Measurements from ENCODE around the gene USP6NL. TPM values are rescaled to one million over a fixed set of nuclear protein-coding genes. Genes with fewer than 3 reads are reported as not detected.

Gene USP6NL
- total RNA-seq, 1 donor from 2014 or later: 20.0 TPM

DNA sequence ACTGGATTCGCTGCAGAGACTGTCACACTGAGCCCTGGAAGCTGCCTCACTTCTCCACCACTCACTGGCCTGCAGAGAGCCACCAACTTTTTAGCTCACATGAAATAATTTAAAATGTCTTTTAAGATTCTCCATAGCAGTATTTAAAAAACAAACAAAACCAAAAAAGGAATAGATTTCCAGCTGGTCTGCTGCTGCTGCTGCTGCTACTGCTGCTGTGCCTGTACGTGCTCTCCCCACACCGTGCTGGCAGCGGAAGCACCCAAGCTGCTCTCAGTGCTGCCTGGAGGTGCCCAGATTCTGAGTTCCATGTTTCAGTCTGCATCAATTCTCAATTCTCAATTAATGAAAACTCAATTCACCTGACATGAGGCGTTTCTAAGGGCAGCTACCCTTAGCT, 146.0 kb downstream of the USP6NL start:
- H3K27me3 ChIP-seq (ENCODE audit: low read depth): no peaks in the 10 kb centered on the region
- H3K4me1 ChIP-seq: no peaks in the 10 kb centered on the region
- ATAC-seq (no peak), DNase-seq (no peak)
- H3K9me3 ChIP-seq: no peaks in the 10 kb centered on the region
- peaks cover 42% of the 10 kb centered on the region for H3K36me3 ChIP-seq
- H3K27ac ChIP-seq: no peak overlapping the region
- TF ChIP-seq, protein P1, sequence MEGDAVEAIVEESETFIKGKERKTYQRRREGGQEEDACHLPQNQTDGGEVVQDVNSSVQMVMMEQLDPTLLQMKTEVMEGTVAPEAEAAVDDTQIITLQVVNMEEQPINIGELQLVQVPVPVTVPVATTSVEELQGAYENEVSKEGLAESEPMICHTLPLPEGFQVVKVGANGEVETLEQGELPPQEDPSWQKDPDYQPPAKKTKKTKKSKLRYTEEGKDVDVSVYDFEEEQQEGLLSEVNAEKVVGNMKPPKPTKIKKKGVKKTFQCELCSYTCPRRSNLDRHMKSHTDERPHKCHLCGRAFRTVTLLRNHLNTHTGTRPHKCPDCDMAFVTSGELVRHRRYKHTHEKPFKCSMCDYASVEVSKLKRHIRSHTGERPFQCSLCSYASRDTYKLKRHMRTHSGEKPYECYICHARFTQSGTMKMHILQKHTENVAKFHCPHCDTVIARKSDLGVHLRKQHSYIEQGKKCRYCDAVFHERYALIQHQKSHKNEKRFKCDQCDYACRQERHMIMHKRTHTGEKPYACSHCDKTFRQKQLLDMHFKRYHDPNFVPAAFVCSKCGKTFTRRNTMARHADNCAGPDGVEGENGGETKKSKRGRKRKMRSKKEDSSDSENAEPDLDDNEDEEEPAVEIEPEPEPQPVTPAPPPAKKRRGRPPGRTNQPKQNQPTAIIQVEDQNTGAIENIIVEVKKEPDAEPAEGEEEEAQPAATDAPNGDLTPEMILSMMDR (IDR thresholded peaks at IDR 0.05): no peak
- no peak overlapping the region for H3K4me3 ChIP-seq
- intact Hi-C loops (cut with DNase I): no loop called here

DNA sequence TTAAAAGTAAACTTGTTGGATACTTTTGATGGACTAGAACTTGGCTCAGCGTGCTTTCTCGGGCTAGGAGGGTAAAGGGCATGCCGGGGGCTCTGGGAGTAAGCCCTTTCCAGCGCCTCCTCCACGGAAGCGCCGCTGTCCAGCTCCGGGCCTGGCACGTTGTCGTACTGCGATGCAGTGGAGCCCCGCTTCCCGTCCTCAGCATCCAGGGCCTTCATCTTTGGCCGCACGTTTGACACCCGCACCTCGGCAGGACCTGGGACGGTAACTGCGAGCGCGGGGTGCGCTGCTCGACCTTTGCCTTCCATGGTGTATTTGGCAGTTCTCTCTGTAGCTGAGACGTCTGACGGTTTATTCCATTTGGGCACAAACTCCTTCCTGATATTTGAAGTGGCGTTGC, 148.3 kb downstream of the USP6NL start:
- Histone ChIP-seq H3K36me3 (peaks cover 44% of the 10 kb centered on the region), H3K4me1 (no peaks in the 10 kb centered on the region), H3K4me3 (no peak overlapping the region), H3K27me3 (ENCODE audit: low read depth) (no peaks in the 10 kb centered on the region), H3K9me3 (no peaks in the 10 kb centered on the region), H3K27ac (no peak overlapping the region)
- intact Hi-C loops (cut with DNase I): no loop called here
- ATAC-seq (no peak), DNase-seq (no peak)
- TF ChIP-seq, protein P1 (IDR thresholded peaks at IDR 0.05): no peak

GRCh38 chr10:11462071-11462470, 149.4 kb downstream of the USP6NL start:
- Histone ChIP-seq H3K27me3 (ENCODE audit: low read depth) (no peaks in the 10 kb centered on the region), H3K9me3 (no peaks in the 10 kb centered on the region), H3K27ac (no peak overlapping the region), H3K36me3 (peaks cover 44% of the 10 kb centered on the region), H3K4me1 (no peaks in the 10 kb centered on the region), H3K4me3 (no peak overlapping the region)
- TF ChIP-seq, protein P1 (IDR thresholded peaks at IDR 0.05): no peak
- intact Hi-C loops (cut with DNase I): no loop called here
- ATAC-seq (no peak), DNase-seq (no peak)

- intact Hi-C loops (cut with DNase I): no loop called here
- H3K4me3 ChIP-seq: no peak overlapping the region
These were observed 154.1 kb downstream of the USP6NL start for GRCh38 chr10:11457336-11457735.

DNA sequence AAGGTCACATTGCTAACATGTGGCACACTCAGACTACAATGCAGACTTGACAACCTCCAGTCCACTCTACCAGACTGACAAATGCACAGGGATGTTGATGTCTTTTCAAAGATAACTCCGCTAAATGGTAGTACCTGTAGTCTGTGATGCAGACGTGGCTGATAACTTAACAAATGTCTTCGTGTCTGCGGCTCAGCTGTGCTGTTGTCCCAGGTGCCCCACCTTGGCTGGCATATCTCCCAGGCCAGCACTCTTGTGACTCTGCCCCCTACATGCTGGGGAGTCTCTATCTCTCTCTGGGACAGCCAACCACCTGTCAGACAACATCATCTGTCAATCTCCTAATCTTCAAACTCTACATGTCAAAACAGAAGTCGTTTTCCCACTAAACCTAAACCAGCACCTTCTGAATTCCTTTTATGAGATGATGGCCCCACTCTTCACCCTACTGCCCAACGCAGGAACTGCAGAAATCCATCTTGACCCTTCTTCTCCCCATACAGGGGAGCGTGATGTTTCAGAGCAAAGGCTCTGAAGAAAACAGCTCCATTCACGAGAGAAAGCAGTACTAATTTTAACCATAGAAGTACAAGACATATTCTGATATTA, 156.4 kb downstream of the USP6NL start:
- peaks cover 6% of the 10 kb centered on the region for H3K36me3 ChIP-seq
- intact Hi-C loops (cut with DNase I): no loop called here
- no peaks in the 10 kb centered on the region for H3K4me1 ChIP-seq
- H3K27ac ChIP-seq: no peak overlapping the region
- ATAC-seq (no peak), DNase-seq (no peak)
- H3K4me3 ChIP-seq: no peak overlapping the region
- TF ChIP-seq, protein P1 (IDR thresholded peaks at IDR 0.05): no peak
- H3K9me3 ChIP-seq: no peaks in the 10 kb centered on the region
- no peaks in the 10 kb centered on the region for H3K27me3 ChIP-seq (ENCODE audit: low read depth)

More at GRCh38 chr10:11457336-11457735, 154.1 kb downstream of the USP6NL start:
- Histone ChIP-seq H3K27ac (no peak overlapping the region), H3K36me3 (peaks cover 16% of the 10 kb centered on the region), H3K4me1 (no peaks in the 10 kb centered on the region), H3K27me3 (ENCODE audit: low read depth) (no peaks in the 10 kb centered on the region), H3K9me3 (no peaks in the 10 kb centered on the region)
- TF ChIP-seq, protein P1 (IDR thresholded peaks at IDR 0.05): no peak
- no peak for ATAC-seq
- no peak for DNase-seq
